SH-SY5Y (cell line): ENCODE data around the gene VLDLR.

Experiments
- GATA2 ChIP-seq: IDR thresholded peaks from 2 replicates; pipeline ENCODE4 v1.6.1; 2011; ENCODE audit warnings: mild to moderate bottlenecking, low read depth, low read length
- GATA3 ChIP-seq: IDR thresholded peaks from 2 replicates; pipeline ENCODE4 v1.6.1; 2011; ENCODE audit warnings: low read depth, mild to moderate bottlenecking, low read length, moderate library complexity

DNA sequence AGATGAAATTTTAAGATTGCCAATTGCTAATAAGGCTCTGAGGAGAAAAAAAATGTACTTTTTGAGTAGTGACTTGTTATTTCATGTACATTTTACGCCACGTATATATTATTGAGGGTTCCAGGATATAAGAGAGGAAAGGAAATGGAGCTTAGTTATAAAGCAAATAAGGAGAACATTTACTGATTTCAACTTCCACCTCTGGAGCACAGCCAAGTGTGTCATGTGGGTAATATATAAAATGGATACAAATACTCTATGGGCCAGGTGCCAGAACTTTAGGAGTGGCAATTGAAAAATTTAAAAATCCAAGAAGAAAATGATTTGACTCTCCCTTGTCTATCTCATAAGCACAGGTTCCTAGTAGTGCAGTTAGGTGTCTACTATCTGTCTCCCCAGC, 45.0 kb upstream of the VLDLR start:
- TF ChIP-seq GATA2 (no peak), GATA3 (no peak)
